HG02938 (cell line): ENCODE data around the gene LGALS3.
A peak's percentile ranks its signal among the peaks of the same experiment; 100 is the strongest.

Experiments
- ATAC-seq: cut with Tn5 transposase; IDR thresholded peaks from one replicate; pipeline ENCODE4 v1.9.1; 2021; ENCODE audit warnings: mild to moderate bottlenecking, moderate library complexity; ENCODE audit not compliant: unreplicated experiment

LGALS3 gene

GRCh38 chr14:55129428-55130195, 560 bp downstream of the LGALS3 start:
- ATAC-seq = peak; percentile 59

- ATAC-seq = no peak
Observed at GRCh38 chr14:55130196-55130550, 1.1 kb downstream of the LGALS3 start.

- no peak for ATAC-seq
Observed at GRCh38 chr14:55131370-55132137, 2.5 kb downstream of the LGALS3 start.

- no peak for ATAC-seq
Observed at GRCh38 chr14:55133416-55133815, 4.4 kb downstream of the LGALS3 start.

DNA sequence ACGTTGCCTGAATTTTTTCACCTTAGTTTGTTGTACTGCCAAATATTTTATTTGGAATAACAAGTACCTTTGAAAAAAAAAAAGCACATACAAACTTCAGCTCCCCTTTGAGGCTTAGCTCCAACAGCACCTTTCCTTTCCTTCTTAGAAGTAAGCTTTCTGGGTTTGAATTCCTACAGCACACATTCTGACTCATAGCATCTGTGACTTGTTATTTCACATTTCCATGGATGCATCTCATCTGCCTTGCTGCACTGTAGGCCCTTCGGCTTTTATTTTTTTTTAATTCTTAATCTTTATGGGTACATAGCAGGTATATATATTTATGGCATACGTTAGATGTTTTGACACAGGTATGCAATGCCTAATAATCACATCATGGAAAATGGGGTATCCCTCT, 7.2 kb downstream of the LGALS3 start:
- no peak for ATAC-seq

- no peak for ATAC-seq
Observed at GRCh38 chr14:55136885-55137786, 8.1 kb downstream of the LGALS3 start.

- no peak for ATAC-seq
Observed at GRCh38 chr14:55138091-55138490, 9.0 kb downstream of the LGALS3 start.

- no peak for ATAC-seq
Observed at GRCh38 chr14:55139141-55139540, 10.1 kb downstream of the LGALS3 start.

- ATAC-seq = no peak
Observed at GRCh38 chr14:55139696-55140509, 10.9 kb downstream of the LGALS3 start.

GRCh38 chr14:55141825-55142224, 12.8 kb downstream of the LGALS3 start:
- ATAC-seq = no peak

DNA sequence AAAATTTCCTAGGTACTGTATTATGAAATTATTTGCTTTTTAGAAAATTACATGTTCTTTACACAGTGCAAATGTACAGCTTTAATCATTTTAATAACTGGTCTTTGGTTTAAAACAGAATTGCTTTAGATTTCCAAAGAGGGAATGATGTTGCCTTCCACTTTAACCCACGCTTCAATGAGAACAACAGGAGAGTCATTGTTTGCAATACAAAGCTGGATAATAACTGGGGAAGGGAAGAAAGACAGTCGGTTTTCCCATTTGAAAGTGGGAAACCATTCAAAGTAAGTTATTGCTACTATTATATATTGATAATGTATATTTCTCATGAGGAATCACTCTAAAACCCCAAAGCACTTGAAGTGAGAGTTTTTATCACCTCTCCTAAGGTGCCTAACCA, 13.4 kb downstream of the LGALS3 start:
- ATAC-seq = no peak

GRCh38 chr14:55146425-55146824, 17.4 kb downstream of the LGALS3 start:
- ATAC-seq = no peak

DNA sequence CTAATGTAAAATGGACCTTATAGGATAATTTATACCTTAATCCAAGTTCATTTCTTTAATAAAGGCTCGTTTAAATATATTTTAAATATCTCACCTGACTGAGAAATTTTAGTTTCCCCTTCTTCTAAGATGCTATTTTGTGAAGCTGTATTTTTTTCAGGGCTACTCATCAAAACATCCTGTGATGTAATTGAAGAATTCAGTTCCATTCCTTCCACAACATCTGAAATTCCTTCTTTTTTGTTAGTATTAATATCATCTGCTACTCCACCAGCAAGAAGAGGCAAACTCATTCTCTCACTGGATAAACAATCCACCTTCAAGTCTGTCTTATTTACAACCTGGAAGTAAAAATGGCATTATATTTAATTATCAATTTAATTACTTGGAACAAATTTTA, 22.5 kb downstream of the LGALS3 start:
- ATAC-seq = no peak

GRCh38 chr14:55152052-55152753, 23.2 kb downstream of the LGALS3 start:
- no peak for ATAC-seq

DNA sequence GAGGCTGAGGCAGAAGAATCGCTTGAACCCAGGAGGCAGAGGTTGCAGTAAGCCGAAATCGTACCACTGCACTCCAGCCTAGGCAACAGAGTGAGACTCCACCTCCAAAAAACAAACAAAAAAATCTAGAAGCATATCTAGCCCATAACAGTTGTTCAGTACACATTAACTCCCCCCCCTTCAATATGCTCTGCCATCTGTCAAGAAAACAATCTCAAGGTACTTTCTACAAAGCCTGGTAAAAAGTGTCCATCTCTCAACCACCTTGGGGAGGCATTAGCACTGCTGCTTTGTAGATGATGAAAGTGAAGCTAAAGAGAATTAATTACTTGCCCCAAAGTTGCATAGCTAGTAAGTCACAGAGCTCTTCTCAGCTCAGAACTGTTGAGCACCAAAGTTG, 24.9 kb downstream of the LGALS3 start:
- ATAC-seq = no peak

DNA sequence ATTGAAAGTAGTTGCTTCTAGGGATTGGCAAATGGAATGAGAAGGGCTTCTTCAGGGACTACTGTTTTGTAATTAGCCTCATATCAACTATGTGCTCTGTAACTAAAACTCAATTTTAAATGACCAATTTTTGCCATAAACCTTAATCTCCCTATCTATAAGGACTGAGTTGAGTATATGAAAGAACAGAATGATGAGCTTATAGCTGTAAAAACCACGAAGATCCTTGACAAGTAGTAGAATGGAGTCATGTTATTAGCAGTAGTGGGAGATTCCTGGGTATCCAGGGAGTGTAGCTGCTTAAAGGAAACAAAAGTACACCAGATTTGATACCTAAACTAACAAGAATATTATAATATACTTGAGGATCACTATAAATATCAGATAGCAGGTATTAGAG, 28.0 kb downstream of the LGALS3 start:
- ATAC-seq = no peak

DNA sequence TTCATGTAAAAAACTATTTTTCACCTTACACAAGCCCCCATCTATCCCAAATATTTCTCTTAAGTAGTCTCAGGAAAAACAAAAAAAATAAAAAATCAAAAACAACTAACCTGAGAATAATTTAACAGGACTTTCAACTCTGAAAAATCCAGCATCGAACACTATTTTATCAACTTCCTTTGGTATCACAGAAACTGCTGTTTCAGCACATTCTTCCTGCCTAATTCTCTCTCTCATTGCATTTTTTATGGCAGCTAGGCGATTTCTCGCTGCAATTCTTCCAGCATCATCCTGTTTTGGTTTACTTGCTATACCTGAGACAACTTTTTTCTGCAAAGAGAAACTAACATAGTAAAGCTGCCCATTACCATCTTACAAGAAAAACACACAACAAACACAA, 29.4 kb downstream of the LGALS3 start:
- no peak for ATAC-seq

GRCh38 chr14:55160989-55161388, 31.9 kb downstream of the LGALS3 start:
- no peak for ATAC-seq

DNA sequence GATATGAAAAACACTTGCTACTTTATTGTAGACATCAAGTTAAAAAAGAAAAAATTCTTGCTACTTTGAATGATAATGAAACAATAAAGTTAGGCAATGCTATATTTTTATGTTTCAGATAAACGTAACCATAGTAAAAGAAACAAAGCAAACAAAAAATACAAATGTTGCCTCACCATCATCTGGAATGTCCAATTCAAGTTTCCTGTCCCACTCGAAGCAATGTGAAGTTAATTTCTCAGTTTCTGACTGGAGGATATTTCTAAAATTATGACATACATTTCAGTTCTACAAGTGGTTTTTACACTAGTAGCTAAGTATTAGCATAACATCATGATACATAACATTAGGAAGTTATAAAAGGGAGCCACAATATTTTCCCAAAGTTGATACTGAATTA, 41.5 kb downstream of the LGALS3 start:
- no peak for ATAC-seq

- no peak for ATAC-seq
Observed at GRCh38 chr14:55180006-55180405, 51.0 kb downstream of the LGALS3 start.
